ENCODE results near the gene ZNF827. TPM values are rescaled to one million over a fixed set of nuclear protein-coding genes. Genes with fewer than 3 reads are reported as not detected.
"Not testable (repeated sequence)": the region's sequence is repeated elsewhere in the genome, so short reads cannot be mapped to it uniquely, and the experiment has no call there.

ZNF827 gene
- total RNA-seq, 1 donor from 2014 or later, result 19.0 TPM

GRCh38 chr4:145840162-145840768, 98.4 kb downstream of the ZNF827 start:
- H3K4me3 ChIP-seq, result no peak overlapping the region
- no peaks in the 10 kb centered on the region for H3K27me3 ChIP-seq (ENCODE audit: low read depth)
- no peak for DNase-seq
- H3K4me1 ChIP-seq, result peaks cover 15% of the 10 kb centered on the region
- peak; percentile 65 for TF ChIP-seq CTCF (IDR thresholded peaks at IDR 0.05; ENCODE audit: borderline replicate concordance)
- H3K27ac ChIP-seq (replicated peaks), result no peak overlapping the region
- H3K9me3 ChIP-seq (replicated peaks), result no peaks in the 10 kb centered on the region
- H3K36me3 ChIP-seq, result peaks cover 7% of the 10 kb centered on the region
- intact Hi-C loops (cut with micrococcal nuclease), result no loop called here

GRCh38 chr4:145839151-145839550, 99.5 kb downstream of the ZNF827 start:
- DNase-seq, result no peak
- H3K4me3 ChIP-seq, result no peak overlapping the region
- intact Hi-C loops (cut with micrococcal nuclease), result no loop called here
- no peak for TF ChIP-seq CTCF (IDR thresholded peaks at IDR 0.05; ENCODE audit: borderline replicate concordance)
- no peak overlapping the region for H3K27ac ChIP-seq (replicated peaks)
- H3K4me1 ChIP-seq, result peaks cover 15% of the 10 kb centered on the region
- no peaks in the 10 kb centered on the region for H3K27me3 ChIP-seq (ENCODE audit: low read depth)
- no peaks in the 10 kb centered on the region for H3K9me3 ChIP-seq (replicated peaks)
- no peaks in the 10 kb centered on the region for H3K36me3 ChIP-seq

GRCh38 chr4:145832384-145832783, 106.2 kb downstream of the ZNF827 start:
- H3K36me3 ChIP-seq; H3K27me3 ChIP-seq (ENCODE audit: low read depth); DNase-seq; H3K4me3 ChIP-seq; intact Hi-C loops (cut with micrococcal nuclease); H3K9me3 ChIP-seq (replicated peaks); H3K27ac ChIP-seq (replicated peaks): not testable (repeated sequence)
- H3K4me1 ChIP-seq, result peaks cover 15% of the 10 kb centered on the region

- no peak for TF ChIP-seq CTCF (IDR thresholded peaks at IDR 0.05; ENCODE audit: borderline replicate concordance)
- peaks cover 15% of the 10 kb centered on the region for H3K4me1 ChIP-seq
- DNase-seq, result no peak
- no peak overlapping the region for H3K27ac ChIP-seq (replicated peaks)
- intact Hi-C loops (cut with micrococcal nuclease), result no loop called here
- H3K27me3 ChIP-seq (ENCODE audit: low read depth), result no peaks in the 10 kb centered on the region
- no peaks in the 10 kb centered on the region for H3K9me3 ChIP-seq (replicated peaks)
- no peak overlapping the region for H3K4me3 ChIP-seq
- H3K36me3 ChIP-seq, result peaks cover 10% of the 10 kb centered on the region
Measured at GRCh38 chr4:145830699-145831098, 107.9 kb downstream of the ZNF827 start.

GRCh38 chr4:145829629-145830395, 108.8 kb downstream of the ZNF827 start:
- intact Hi-C loops (cut with micrococcal nuclease), result no loop called here
- Histone ChIP-seq H3K27ac (replicated peaks) (peak overlapping the region; percentile 24), H3K4me3 (no peak overlapping the region), H3K27me3 (ENCODE audit: low read depth) (no peaks in the 10 kb centered on the region), H3K4me1 (peaks cover 15% of the 10 kb centered on the region), H3K36me3 (peaks cover 10% of the 10 kb centered on the region), H3K9me3 (replicated peaks) (no peaks in the 10 kb centered on the region)
- no peak for DNase-seq
- TF ChIP-seq CTCF (IDR thresholded peaks at IDR 0.05; ENCODE audit: borderline replicate concordance), result no peak
